Lung microvascular endothelial cell (primary cell): ENCODE results near the gene ARID1B. TPM values are rescaled to one million over a fixed set of nuclear protein-coding genes. Genes with fewer than 3 reads are reported as not detected.

Experiments
- DNase-seq, 2 donors: peaks; one replicate each; pipeline versions ENCODE4 v3.0.0 to v3.0.0-alpha.2; 2010; ENCODE audit warnings: low read depth in 2 of 2
- total RNA-seq: library from RNA; depleted of rRNA; stranded (reverse); fragments of >200 nt; gene quantifications from 2 replicates; pipeline ENCODE4 v1.2.1, GENCODE V29; 2014

ARID1B gene
- total RNA-seq, 1 donor from 2014 or later = 33.1 TPM

- peak in 1 of 2 donors; percentile 52 for DNase-seq
Observed at GRCh38 chr6:156822747-156823206, 45.6 kb downstream of the ARID1B start.

GRCh38 chr6:156824142-156824541 is 47.0 kb downstream of the ARID1B start:
- no peak for DNase-seq

- DNase-seq = peak in 1 of 2 donors; percentile 22
Observed at GRCh38 chr6:156825475-156825874, 48.3 kb downstream of the ARID1B start.

GRCh38 chr6:156826290-156826955 is 49.2 kb downstream of the ARID1B start:
- no peak for DNase-seq

GRCh38 chr6:156827382-156827781 is 50.2 kb downstream of the ARID1B start:
- DNase-seq = no peak

GRCh38 chr6:156828280-156828703 is 51.1 kb downstream of the ARID1B start:
- peak in 1 of 2 donors; percentile 57 for DNase-seq

- no peak for DNase-seq
Observed at GRCh38 chr6:156830126-156830525, 52.9 kb downstream of the ARID1B start.

GRCh38 chr6:156832231-156832647 is 55.1 kb downstream of the ARID1B start:
- peak; percentile 57 to 68 for DNase-seq

GRCh38 chr6:156832669-156833068 is 55.5 kb downstream of the ARID1B start:
- no peak for DNase-seq

- no peak for DNase-seq
Observed at GRCh38 chr6:156833755-156834154, 56.6 kb downstream of the ARID1B start.

GRCh38 chr6:156839129-156839528 is 62.0 kb downstream of the ARID1B start:
- no peak for DNase-seq

- DNase-seq = peak in 1 of 2 donors; percentile 37
Observed at GRCh38 chr6:156839591-156840001, 62.4 kb downstream of the ARID1B start.

GRCh38 chr6:156840136-156840535 is 63.0 kb downstream of the ARID1B start:
- peak in 1 of 2 donors; percentile 25 for DNase-seq

GRCh38 chr6:156840606-156841005 is 63.4 kb downstream of the ARID1B start:
- no peak for DNase-seq

GRCh38 chr6:156841508-156841907 is 64.3 kb downstream of the ARID1B start:
- DNase-seq = no peak

GRCh38 chr6:156842598-156843250 is 65.5 kb downstream of the ARID1B start:
- DNase-seq = peak; percentile 54 to 61

- DNase-seq = no peak
Observed at GRCh38 chr6:156844089-156844488, 66.9 kb downstream of the ARID1B start.

GRCh38 chr6:156845454-156846155 is 68.4 kb downstream of the ARID1B start:
- no peak for DNase-seq

- no peak for DNase-seq
Observed at GRCh38 chr6:156846845-156847599, 69.8 kb downstream of the ARID1B start.

GRCh38 chr6:156848123-156848522 is 70.9 kb downstream of the ARID1B start:
- DNase-seq = peak; percentile 28 to 59

GRCh38 chr6:156848533-156848932 is 71.4 kb downstream of the ARID1B start:
- DNase-seq = peak; percentile 52 to 74

GRCh38 chr6:156849806-156850205 is 72.6 kb downstream of the ARID1B start:
- DNase-seq = no peak
